BJ (cell line): Measurements from ENCODE around the gene RPS6KA2. TPM values are rescaled to one million over a fixed set of nuclear protein-coding genes. Genes with fewer than 3 reads are reported as not detected.

ENCODE experiments used
- CTCF ChIA-PET: fragments of 350-600 bp; formaldehyde crosslinking; extraction: SDS; loops from one replicate; lab custom pipeline; 2021; ENCODE audit warnings: antibody characterized with exemption, inconsistent platforms; lab: Yijun Ruan, JAX
- POLR2A ChIA-PET: fragments of 300-600 bp; sonication (Branson Sonifier 250); formaldehyde crosslinking; extraction: SDS; loops from one replicate; lab custom pipeline; 2021; ENCODE audit warnings: antibody characterized with exemption; lab: Charles Lee
- DNase-seq: peaks from one replicate; pipeline ENCODE4 v3.0.0-alpha.2; 2011; ENCODE audit warnings: low read depth
- H3K27me3 ChIP-seq: 2 replicates; pipeline ENCODE4 v1.6.0; 2011; ENCODE audit warnings: low read length; ENCODE audit not compliant: control insufficient read depth, insufficient read depth
- H3K36me3 ChIP-seq: 2 replicates; pipeline ENCODE4 v1.5.1; 2011; ENCODE audit warnings: low read length; ENCODE audit not compliant: control insufficient read depth, insufficient read depth
- H3K4me3 ChIP-seq: 2 replicates; pipeline ENCODE4 v1.5.1; 2011; ENCODE audit warnings: low read depth, mild to moderate bottlenecking, control low read depth, low read length
- polyA plus RNA-seq: library from polyadenylated mRNA; depleted of rRNA; stranded (reverse); fragments of >200 nt; gene quantifications from 2 replicates; pipeline ENCODE4 v1.2.3, GENCODE V29; 2011
- TF ChIP-seq, protein P1 (sequence below): IDR thresholded peaks from 2 replicates; pipeline ENCODE4 v1.5.1; 2011; ENCODE audit warnings: low read depth, mild to moderate bottlenecking, control low read depth, inconsistent platforms, low read length, moderate library complexity; ENCODE audit not compliant: insufficient read depth

RPS6KA2 gene
- polyA plus RNA-seq, 1 experiment, result 80.8 TPM

DNA sequence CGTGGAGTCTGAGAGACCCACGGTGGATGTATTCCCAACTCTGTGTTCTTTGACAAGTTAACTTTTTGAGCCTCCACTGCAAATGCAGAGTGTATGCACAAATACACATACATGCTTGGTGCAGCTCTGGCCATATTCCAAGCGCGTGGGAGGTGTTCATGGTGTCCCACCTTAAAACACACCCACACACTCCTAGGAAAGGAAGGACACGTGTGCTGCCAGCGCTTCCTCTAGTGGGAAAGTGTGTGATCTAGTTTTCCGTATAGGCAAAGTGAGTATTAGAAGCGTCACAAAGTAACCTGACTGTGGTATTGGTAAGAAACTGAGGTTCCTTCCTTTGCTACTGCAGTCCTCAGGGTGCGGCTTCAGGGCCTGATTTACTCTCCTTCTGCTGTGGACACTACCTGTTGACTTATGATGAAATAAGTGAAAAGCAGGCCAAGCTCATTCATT, 208.3 kb downstream of the RPS6KA2 start:
- Histone ChIP-seq H3K27me3 (no peaks in the 10 kb centered on the region), H3K36me3 (peaks cover 16% of the 10 kb centered on the region), H3K4me3 (no peak overlapping the region)
- TF ChIP-seq, protein P1, sequence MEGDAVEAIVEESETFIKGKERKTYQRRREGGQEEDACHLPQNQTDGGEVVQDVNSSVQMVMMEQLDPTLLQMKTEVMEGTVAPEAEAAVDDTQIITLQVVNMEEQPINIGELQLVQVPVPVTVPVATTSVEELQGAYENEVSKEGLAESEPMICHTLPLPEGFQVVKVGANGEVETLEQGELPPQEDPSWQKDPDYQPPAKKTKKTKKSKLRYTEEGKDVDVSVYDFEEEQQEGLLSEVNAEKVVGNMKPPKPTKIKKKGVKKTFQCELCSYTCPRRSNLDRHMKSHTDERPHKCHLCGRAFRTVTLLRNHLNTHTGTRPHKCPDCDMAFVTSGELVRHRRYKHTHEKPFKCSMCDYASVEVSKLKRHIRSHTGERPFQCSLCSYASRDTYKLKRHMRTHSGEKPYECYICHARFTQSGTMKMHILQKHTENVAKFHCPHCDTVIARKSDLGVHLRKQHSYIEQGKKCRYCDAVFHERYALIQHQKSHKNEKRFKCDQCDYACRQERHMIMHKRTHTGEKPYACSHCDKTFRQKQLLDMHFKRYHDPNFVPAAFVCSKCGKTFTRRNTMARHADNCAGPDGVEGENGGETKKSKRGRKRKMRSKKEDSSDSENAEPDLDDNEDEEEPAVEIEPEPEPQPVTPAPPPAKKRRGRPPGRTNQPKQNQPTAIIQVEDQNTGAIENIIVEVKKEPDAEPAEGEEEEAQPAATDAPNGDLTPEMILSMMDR, result no peak
- DNase-seq, result no peak
- ChIA-PET CTCF (interaction anchor here (1.1 kb wide), 1 partner anchor 105 kb away, joined by 3 read pairs; no protein-coding TSS in a partner anchor), POLR2A (no interaction called here)

DNA sequence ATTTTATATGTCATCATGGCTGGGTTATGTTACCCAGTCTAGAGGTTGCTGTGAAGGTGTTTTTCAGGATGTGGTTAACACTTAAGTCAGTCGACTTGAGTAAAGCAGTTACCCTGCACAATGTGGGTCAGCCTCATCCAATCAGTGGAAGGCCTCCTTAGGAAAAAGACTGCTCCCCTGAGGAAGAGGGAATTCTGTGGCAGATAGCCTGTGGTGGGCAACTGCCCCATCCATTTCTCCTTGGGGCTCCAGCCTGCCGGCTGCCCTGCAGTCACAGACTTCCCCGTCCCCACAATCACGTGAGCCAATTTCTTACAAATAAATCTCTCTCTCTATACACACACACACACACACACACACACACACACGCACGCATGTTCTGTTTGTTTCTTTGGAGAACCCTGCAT, 209.8 kb downstream of the RPS6KA2 start:
- H3K4me3 ChIP-seq, result no peak overlapping the region
- DNase-seq, result no peak
- ChIA-PET CTCF (no interaction called here), POLR2A (no interaction called here)
- peaks cover 15% of the 10 kb centered on the region for H3K36me3 ChIP-seq
- no peaks in the 10 kb centered on the region for H3K27me3 ChIP-seq
- TF ChIP-seq, protein P1, result no peak

DNA sequence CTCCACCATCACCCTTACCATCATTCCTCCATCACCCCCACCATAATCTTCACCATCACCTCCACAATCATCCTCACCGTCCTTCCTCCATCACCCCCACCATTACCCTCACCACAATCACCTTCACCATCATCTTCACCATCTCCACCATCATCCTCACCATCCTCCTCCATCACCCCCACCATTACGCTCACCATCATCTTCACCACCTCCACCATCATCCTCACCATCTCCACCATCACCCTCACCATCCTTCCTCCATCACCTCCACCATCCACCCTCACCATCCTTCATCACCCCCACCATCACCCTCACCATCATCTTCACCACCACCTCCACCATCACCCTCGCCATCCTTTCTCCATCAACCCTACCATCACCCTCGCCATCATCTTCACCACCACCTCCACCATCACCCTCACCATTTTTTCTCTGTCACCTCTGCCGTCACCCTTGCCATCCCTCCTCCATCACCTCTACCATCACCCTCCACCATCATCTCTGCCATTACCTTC, 211.2 kb downstream of the RPS6KA2 start:
- H3K27me3 ChIP-seq, result no peaks in the 10 kb centered on the region
- CTCF ChIA-PET, result no interaction called here
- DNase-seq, result no peak
- peaks cover 16% of the 10 kb centered on the region for H3K36me3 ChIP-seq
- no peak overlapping the region for H3K4me3 ChIP-seq
- TF ChIP-seq, protein P1, result no peak
- POLR2A ChIA-PET, result no interaction called here

DNA sequence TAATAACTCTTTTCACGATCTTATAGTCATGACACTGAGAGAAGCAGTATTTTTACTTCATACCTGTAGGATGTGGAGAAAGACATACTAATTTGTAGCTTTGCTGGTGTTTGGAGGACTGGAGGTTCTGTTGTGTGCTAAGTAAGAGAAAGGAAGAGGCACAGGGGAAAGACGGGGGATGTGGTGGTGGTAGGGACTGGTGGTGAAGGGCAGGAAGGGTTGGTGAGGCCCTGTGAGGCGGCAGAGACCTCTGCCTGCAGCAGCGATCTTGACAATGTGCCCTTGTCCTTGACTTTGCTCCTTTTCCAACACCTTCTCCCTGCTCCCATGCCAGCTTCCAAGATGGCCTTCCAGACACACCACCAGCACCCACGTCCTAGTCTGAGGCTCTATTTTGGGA, 211.7 kb downstream of the RPS6KA2 start:
- CTCF ChIA-PET, result interaction anchor here (0.7 kb wide), 1 partner anchor 122 kb away, joined by 3 read pairs; no protein-coding TSS in a partner anchor
- H3K27me3 ChIP-seq, result no peaks in the 10 kb centered on the region
- POLR2A ChIA-PET, result no interaction called here
- DNase-seq, result no peak
- TF ChIP-seq, protein P1, result no peak
- peaks cover 16% of the 10 kb centered on the region for H3K36me3 ChIP-seq
- no peak overlapping the region for H3K4me3 ChIP-seq

DNA sequence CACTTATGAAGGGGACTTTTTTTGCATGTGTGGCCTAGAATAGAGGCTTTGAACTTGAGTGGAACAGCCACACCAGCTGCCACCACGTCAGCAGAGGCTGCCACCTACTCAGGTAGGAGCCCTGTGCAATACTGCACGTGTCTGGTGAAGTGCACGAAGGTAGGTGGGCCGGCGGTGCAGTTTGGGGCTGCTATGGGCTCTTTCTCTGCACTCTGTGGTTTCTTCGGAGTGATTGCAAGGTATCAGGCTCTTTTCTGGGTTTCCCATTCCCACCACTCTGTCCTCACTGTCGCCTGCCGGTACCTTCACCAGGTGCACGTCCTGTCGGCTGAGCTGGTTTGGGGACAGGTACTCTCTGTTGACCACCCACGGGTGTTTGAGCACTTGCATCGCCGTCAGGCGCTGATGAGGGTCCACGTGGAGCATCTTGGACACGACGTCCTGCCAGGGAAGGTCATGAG, 213.5 kb downstream of the RPS6KA2 start:
- ChIA-PET CTCF (interaction anchor here (0.7 kb wide), 1 partner anchor 100 kb away, joined by 3 read pairs; no protein-coding TSS in a partner anchor), POLR2A (no interaction called here)
- no peak for DNase-seq
- TF ChIP-seq, protein P1, result no peak
- H3K36me3 ChIP-seq, result peaks cover 14% of the 10 kb centered on the region
- H3K27me3 ChIP-seq, result no peaks in the 10 kb centered on the region
- H3K4me3 ChIP-seq, result no peak overlapping the region
